Fibroblast of skin of scalp (primary cell): ENCODE data around the gene F7.

Experiments used
- DNase-seq: peaks from one replicate; pipeline ENCODE4 v3.0.0-alpha.2; 2013

The F7 gene

DNA sequence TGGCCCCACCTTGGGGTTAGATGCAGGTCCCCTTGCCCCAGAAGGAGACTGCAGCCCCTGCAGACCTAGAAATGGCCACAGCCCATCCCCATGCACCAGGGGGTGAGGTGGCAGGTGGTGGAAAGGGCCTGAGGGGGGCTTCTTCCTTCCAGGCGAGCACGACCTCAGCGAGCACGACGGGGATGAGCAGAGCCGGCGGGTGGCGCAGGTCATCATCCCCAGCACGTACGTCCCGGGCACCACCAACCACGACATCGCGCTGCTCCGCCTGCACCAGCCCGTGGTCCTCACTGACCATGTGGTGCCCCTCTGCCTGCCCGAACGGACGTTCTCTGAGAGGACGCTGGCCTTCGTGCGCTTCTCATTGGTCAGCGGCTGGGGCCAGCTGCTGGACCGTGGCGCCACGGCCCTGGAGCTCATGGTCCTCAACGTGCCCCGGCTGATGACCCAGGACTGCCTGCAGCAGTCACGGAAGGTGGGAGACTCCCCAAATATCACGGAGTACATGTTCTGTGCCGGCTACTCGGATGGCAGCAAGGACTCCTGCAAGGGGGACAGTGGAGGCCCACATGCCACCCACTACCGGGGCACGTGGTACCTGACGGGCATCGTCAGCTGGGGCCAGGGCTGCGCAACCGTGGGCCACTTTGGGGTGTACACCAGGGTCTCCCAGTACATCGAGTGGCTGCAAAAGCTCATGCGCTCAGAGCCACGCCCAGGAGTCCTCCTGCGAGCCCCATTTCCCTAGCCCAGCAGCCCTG, 12.8 kb downstream of the F7 start:
- DNase-seq = no peak

DNA sequence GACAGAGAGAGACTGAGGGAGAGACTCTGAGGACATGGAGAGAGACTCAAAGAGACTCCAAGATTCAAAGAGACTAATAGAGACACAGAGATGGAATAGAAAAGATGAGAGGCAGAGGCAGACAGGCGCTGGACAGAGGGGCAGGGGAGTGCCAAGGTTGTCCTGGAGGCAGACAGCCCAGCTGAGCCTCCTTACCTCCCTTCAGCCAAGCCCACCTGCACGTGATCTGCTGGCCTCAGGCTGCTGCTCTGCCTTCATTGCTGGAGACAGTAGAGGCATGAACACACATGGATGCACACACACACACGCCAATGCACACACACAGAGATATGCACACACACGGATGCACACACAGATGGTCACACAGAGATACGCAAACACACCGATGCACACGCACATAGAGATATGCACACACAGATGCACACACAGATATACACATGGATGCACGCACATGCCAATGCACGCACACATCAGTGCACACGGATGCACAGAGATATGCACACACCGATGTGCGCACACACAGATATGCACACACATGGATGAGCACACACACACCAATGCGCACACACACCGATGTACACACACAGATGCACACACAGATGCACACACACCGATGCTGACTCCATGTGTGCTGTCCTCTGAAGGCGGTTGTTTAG, 13.7 kb downstream of the F7 start:
- DNase-seq = no peak

DNA sequence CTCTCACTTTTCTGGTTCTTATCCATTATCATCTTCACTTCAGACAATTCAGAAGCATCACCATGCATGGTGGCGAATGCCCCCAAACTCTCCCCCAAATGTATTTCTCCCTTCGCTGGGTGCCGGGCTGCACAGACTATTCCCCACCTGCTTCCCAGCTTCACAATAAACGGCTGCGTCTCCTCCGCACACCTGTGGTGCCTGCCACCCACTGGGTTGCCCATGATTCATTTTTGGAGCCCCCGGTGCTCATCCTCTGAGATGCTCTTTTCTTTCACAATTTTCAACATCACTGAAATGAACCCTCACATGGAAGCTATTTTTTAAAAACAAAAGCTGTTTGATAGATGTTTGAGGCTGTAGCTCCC, 14.2 kb downstream of the F7 start:
- no peak for DNase-seq

DNA sequence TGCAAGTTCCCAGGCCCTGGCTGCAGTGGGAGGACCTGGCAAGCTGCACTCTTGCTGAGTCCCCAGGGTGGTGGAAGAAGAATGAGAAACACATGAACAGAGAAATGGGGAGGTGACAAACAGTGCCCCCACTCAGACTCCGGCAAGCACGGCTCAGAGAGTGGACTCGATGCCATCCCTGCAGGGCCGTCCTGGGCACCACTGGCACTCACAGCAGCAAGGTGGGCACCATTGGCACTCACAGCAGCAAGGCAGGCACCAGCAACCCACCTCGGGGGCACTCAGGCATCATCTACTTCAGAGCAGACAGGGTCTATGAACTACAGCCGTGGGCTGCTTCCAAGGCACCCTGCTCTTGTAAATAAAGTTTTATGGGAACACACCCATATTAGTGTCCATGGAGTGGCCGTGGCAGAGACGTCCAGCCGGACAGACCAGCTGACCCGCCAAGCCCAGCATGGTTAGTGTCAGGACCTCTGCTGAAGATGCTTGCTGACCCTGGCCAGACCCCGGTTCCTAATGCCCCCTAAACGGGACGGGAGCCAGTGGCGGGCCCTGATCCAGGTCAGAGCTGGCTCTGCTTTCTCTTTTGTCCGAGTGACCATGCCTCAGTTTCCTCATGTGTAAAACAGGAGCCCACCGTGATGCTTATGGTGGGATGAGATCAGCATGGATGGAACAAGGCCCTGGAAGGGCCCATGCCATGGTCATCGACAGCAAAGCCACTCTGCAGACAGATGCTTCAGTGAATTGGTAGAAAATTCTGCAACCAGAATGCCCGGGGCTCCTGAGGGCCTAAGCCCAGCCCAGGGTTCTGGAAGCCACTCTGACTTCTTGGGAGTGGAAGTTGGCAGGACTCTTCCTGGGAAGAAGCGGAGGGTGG, 14.9 kb downstream of the F7 start:
- DNase-seq = no peak

DNA sequence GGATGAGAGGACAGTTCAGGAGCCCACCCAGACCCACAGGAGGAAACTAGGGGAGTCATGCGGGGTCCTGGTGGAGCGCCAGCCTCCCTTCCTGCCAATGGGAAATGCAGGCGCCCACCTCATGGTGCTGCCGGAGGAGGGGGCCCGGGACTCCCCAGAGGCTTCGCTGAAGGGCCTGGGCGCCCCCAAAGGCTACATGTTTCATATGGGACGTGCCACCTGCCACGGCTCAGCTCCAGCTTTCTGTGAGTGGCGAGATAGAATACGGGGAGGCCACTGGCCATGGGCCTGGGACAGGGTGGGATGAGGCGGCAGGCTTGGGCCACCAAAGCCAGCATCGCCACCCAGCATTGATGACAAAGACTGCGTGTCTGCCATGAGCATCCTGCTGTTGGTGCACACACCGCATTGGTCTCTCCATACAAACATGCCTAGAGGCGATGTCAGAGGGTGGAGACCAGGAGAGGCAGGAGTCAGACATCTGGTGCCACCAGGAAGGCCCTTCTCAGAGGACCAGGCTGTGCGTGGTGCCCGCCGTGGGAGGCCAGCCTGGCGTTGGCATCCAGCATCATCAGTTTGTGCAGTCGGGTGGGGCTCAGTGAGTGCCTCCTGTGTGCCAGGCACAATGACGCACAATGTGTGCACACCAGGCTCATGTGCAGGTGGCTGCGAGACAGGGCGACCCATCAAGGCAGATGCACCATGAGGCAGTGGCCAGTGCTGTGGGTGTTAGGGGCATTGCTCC, 15.8 kb downstream of the F7 start:
- DNase-seq = no peak

DNA sequence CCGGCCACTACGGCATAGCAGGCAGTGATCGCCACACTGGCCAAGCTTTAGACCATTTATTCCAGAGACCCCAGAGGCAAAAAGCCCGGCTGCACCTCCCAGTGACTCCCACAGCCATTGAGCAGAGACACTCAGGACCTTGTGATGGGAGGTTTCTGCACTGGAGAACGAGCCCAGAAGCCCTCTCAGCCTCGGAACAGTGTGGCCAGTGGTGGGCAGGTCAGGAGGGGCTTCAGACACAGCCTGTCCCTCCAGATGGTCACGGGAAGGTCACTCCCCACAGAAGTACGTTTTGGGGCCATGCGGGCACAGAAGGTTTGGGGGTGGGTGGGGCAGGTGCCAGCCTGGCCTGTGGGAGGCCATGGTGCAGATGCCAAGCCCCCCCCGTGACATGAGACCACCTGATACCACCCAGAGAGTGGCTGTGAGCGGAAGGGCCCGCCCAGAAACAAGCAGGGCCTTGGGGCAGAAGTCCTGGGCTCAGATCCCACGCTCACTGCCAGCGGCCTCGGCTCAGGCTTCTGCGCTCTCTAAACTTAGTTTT, 16.4 kb downstream of the F7 start:
- no peak for DNase-seq

DNA sequence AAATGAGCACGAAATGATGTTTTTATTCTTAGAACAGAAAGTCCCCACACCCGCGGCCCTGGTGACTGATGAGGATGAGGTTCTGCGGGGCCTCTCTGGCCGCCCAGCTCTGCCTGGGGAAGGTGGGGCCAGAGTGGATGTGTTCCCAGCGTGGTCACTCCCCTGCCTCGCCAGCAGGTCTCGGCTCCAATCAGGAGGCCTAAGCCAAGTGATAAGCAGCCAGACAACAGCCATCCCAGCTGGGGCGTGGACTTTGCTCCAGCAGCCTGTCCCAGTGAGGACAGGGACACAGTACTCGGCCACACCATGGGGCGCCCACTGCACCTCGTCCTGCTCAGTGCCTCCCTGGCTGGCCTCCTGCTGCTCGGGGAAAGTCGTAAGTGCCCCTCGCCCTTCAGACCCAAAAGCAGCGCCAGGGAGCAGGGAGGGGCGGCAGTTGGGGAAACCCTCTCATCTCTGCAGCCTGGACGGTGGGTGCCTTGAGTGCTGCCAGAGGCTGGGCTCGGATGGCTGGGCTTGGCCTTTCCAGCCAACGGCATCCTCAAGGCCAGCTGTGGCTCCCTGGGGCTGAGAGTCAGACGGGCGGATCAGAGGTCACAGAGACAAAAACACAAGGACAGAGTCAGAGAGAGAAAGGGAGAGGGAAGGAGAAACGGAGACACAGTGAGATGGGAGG, 17.1 kb downstream of the F7 start, which contains the start of gene F10:
TSS of gene F10 (plus strand) at position 250 of the 676 bp plus-strand sequence. CDS start at position 307, 57 bp downstream.
- DNase-seq = peak; percentile 48

DNA sequence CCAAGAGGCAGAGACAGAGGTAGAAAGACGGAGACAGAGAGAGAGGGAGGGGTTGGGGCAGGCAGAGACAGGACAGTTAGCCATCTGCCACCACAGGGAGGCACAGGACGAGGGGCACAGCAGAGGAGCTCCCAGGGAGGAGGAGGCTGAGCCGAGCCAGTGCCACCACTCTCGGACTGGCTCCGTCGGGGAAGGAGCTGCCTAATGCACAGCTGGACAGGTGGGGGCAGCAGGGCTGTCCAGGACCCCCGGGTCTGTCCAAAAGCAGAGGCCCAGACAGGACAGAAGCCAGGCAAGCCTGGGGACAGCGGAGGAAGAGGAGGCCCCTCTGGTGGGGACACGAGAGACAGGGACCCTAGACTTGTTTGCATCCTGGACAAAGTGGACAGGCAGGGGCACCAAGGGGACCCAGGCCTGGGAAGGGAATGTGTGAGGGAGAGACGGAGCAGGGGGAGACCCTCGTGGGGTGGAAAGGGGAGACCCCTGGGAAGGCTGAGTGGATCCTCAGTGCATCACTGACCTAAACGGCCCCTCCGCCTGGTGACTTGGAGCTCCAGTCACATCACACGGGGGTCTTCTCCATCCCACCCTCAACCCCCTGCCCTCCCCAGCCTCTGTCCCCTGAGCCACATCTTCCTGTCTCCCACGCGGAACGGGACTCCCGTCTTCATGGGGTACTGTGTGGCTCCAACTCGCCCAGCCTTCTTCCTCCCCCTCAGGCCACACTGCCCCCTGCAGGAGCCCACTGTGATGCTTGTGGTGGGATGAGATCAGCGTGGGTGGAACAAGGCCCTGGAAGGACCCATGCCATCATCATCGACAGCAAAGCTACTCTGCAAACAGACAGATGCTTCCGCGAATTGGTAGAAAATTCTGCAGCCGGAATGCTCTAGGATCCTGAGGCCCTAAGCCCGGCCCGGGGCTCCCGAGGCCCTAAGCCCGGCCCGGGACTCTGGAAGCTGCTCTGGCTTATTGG, 17.9 kb downstream of the F7 start:
- DNase-seq = no peak

DNA sequence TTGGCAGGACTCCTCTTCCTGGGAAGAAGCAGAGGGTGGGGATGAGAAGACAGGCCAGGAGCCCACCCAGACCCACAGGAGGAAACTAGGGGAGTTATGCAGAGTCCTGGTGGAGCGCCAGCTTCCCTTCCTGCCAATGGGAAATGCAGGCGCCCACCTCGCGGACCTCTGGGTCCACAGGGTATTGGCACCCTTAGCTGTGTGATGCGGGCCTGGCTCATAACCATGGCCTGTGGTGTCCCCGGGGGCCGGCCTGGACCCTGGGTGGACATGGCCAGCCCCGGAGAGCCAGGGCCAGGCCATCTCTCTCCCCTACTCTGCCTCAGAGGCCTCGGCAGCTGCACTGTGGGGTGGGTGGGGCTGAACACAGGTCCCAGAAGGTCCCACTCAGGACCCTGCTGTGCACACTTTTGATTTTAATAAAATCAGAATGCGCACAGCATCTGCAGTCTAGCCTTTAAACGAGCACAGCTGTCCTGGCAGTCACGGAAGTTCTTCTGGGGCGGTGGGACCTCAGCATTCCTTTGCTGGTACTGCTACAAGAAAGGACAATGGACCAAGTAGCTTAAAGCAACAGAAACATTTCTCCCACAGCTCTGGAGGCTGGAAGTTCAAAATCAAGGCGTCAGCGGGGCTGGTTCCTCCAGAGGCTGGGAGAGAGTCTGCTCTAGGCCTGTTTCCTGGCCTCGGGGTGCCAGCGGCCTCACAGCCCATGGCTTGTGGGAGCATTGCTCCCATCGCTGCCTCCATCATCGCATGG, 18.8 kb downstream of the F7 start:
- no peak for DNase-seq

DNA sequence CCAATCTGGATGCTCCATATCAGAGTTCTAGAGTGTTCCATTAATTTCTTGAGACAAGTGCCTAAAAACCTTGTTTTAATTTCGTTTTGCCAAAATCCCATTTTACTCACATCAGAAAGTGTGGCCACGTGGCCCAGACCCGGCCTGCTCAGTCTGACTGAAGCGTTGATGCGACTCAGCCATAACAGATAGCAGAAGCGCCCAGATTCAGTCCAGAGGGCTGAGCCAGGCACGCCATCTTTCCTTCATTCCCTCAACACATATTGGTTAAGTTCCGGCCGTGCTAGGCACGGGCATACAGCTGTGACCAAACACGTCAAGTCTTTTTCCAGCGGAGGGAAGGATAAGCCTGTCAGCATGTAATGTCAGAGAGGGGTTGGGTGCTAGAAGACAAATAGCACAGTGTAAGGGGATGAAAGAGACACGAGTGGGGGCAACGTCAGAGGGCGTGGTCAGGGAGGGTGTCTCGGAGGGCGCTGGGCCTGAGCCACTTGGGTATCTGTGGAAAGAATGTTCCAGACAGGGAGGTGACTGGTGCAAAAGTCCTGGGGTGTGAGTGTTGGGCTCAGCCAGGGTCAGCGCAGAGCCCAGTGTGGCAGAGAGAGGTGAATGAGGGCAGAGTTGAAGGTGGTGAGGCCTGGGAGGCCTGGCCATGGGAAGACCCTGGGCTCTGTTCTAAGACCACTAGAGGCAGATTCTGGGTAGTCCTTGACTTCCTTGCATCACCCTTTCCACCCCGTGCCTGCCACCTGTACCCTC, 20.1 kb downstream of the F7 start:
- no peak for DNase-seq

DNA sequence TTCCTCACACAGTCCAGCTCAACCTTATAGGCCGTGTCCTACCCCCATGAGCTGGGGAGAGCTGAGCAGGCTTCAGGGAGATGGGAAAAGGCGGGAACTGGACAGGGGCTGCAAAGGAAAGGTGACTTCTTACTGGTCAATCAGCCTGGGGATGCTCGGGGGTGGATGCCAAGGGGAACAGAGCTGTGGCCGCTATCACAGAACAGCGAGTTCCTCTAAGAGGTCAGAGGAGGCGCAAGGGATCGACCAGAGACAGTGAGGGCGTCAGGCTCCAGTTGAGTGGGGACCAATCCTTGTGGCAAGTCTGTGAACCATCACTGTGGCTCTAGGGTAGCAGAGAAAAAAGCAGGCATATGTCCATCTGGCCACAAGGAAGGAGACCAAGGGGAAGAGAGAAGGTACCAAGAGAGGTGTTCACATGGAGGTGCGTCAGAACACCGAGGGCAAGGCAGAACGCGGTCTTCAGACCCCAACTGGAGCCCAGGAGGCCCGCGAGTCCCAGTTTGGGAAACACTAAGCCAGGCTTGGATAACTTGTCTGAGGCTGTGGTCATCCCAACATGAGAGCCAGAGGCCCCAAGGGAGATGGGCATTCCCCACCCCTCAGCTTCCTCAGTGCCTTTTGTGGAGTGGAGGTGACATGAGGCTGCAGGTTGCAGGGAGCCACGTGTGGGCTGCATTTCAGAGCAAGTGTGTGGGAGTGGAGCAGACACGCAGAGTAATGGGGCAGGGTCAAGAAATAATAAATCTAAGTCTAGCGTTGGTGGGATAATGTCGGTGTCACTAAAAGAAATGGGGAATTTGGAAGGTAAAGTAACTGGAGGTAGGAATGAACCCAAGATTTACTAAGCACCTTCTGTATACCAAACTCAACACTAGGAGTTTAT, 20.9 kb downstream of the F7 start:
- DNase-seq = no peak

DNA sequence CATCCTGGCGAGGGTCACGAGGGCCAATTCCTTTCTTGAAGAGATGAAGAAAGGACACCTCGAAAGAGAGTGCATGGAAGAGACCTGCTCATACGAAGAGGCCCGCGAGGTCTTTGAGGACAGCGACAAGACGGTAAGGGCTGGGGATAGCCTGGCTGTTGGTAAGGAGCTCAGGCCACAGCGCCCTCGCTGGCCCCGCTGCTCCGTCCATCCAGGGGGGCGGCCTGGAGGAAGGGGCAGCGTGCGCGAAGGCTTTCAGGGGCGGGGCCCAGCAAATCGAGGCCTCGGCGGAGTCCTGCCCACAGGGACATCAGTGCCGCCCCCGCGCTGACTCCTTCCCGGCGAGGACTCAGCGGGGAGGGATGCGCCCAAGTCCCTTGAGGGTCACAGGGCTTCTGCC, 23.9 kb downstream of the F7 start:
- DNase-seq = no peak

DNA sequence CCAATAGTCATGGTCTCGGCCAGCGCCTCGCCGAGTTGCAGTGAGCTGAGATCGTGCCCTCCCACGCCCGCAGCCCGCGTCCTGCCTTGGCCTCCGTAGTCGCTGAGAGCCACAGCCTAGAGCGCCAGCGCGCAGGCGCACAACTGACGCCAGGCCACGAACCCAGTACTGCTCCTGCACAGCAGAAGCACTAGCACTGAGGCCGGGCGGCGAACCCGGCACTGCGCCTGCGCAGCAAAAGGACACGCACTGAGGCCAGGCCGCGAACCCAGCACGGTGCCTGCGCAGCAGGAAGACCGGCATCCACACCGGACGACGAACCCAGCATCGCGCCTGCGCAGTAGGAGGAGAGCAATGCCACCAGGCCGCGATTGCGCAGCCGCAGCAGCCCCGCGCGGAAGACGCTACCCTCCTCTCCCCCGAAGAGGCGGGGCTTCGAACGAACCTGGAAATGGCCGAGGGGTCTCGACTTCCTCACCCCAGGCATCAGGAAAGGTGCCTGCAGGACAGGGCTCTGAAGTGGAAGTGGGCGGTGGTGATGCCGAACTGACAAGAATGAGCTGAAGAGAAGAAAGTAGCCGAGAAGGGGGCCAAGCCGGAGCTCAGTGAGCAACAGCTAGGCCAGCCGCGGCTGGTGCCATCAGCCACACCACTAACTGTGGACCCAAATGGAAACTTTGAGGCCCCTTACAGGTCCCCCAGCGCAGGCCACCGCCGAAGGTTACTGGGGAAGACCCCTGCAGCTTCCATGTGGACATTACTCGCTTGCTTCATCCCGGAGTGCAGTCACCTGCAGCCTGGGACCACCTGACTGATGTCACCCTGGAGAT, 24.5 kb downstream of the F7 start:
- peak; percentile 19 for DNase-seq

DNA sequence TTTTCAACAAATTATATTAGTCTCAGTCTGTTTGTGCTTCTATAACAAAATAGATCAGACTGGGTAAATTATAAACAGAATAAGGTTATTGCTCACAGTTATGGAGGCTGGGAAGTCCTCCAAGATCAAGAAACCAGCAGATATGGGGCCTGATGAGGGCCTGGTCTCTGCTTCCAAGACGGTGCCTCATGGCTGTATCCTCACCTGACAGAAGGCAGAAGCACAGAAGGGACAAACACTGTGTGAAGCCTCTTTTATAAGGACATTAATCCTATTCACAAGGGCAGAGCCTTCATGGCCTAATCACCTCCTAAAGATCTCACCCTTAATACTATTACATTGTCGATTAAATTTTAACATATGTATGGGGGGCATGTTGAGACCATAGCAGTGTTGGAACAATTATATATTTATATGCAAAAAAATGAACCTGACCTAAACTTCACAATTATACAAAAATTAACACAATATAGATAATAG, 29.7 kb downstream of the F7 start:
- DNase-seq = no peak

DNA sequence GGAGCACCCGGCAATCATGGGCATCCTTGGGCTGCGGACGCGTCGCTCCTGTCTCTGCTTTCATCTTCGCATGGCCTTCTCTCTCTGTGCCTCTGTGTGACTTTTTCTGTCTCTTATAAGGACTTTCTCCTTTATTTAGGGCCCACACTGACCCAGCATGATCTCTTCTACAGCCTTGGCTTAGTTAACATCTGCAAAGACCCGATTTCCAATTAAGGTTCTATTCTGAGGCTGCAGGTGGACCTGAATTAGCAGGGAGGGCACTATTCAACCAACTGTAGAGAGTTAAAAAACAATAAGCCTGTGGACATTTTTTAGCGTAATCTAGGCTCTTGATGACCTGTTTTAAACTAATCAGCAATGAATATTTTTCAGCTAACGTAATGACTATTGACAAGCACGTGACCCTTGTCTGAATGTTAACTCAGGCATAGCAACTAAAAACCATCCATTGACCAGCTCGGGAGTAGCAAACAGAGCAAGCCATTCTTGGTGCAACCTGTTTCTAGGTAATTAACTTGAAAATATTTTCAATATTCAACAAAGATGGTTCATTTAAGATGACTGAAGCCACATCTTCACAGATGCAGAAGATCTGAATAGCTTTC, 32.2 kb downstream of the F7 start:
- no peak for DNase-seq
